K562 (cell line): Measurements from ENCODE around the gene IL24. TPM values are rescaled to one million over a fixed set of nuclear protein-coding genes. Genes with fewer than 3 reads are reported as not detected.

Source experiments
- ATAC-seq: fragments of 200-7000 bp; cut with Tn5 transposase; 3 replicates; pipeline ENCODE4 v1.9.1; 2020; ENCODE audit warnings: moderate library complexity
- BruUV-seq: library from RNA; stranded (reverse); fragments of 400-500 nt; replicated peaks from 2 replicates; lab custom pipeline; 2021; lab: Mats Ljungman, UMichigan
- CTCF ChIA-PET: fragments of 300-600 bp; formaldehyde crosslinking; extraction: SDS; loops from one replicate; lab custom pipeline; 2021; ENCODE audit warnings: low intra/inter-chr PET ratio; lab: Yijun Ruan, JAX
- POLR2A ChIA-PET: fragments of 300-600, 350-650 bp; sonication (Branson Sonifier 250); formaldehyde crosslinking; extraction: SDS; loops from one replicate; lab custom pipeline; 2021; ENCODE audit warnings: antibody characterized with exemption, inconsistent platforms; lab: Yijun Ruan, JAX
- DNase-seq, 4 experiments: peaks; one replicate each; pipeline versions ENCODE4 v3.0.0 to v3.0.0-alpha.2; 2011 to 2018; ENCODE audit warnings: low spot score in 3 of 4, mixed read lengths in 3 of 4; ENCODE audit errors: extremely low read depth in 1 of 4
- FAIRE-seq: peaks from 2 replicates; lab custom pipeline; 2011; peaks lifted over from hg19 to GRCh38; lab: Jason Lieb, UNC
- H2AFZ ChIP-seq: 2 replicates; pipeline ENCODE4 v1.6.0; 2011; ENCODE audit warnings: low read depth, low read length, control low read depth, inconsistent platforms
- H3K27ac ChIP-seq: fragments of 200-600 bp; 3 replicates; pipeline ENCODE4 v1.8.0; 2011; ENCODE audit warnings: low read depth, mild to moderate bottlenecking, control low read depth, inconsistent platforms, low read length, moderate library complexity, mixed read lengths; ENCODE audit errors: extremely low read depth
- H3K27me3 ChIP-seq, 2 experiments: fragments of 300-600 bp in 1 of 2; 2 replicates in 1 of 2; 3 replicates in 1 of 2; pipeline versions ENCODE4 v1.6.0 to v1.8.0; 2011; ENCODE audit warnings: inconsistent platforms in 2 of 2, low read length in 2 of 2, mild to moderate bottlenecking in 1 of 2, mixed read lengths in 1 of 2, moderate library complexity in 1 of 2; ENCODE audit not compliant: control insufficient read depth in 2 of 2, insufficient read depth in 2 of 2
- H3K36me3 ChIP-seq: fragments of 300-600 bp; 3 replicates; pipeline ENCODE4 v1.8.0; 2011; ENCODE audit warnings: mild to moderate bottlenecking, low read length, inconsistent platforms; ENCODE audit not compliant: control insufficient read depth, insufficient read depth
- H3K4me1 ChIP-seq, 2 experiments: fragments of 200-600 bp in 1 of 2; replicated peaks in 1 of 2; 2 replicates in 1 of 2; 3 replicates in 1 of 2; pipeline versions ENCODE4 v1.5.1 to v1.8.0; 2011; ENCODE audit warnings: inconsistent platforms in 2 of 2, low read length in 2 of 2, mild to moderate bottlenecking in 1 of 2, mixed read lengths in 1 of 2, moderate library complexity in 1 of 2; ENCODE audit not compliant: control insufficient read depth in 2 of 2, insufficient read depth in 2 of 2
- H3K4me2 ChIP-seq: 2 replicates; pipeline ENCODE4 v1.6.1; 2011; ENCODE audit warnings: low read length, control low read depth, inconsistent platforms, mixed read lengths; ENCODE audit not compliant: insufficient read depth
- H3K4me3 ChIP-seq: fragments of 200-600 bp; sonication (generic), shearing (Covaris generic); 2 replicates; pipeline ENCODE4 v1.5.1; 2016; ENCODE audit warnings: control low read depth, inconsistent platforms
- H3K79me2 ChIP-seq: fragments of 200-600 bp; 3 replicates; pipeline ENCODE4 v1.8.0; 2011; ENCODE audit warnings: low read length, inconsistent platforms; ENCODE audit not compliant: control insufficient read depth, insufficient read depth
- H3K9ac ChIP-seq, 2 experiments: 2 replicates each; pipeline versions ENCODE4 v1.6.0 to v1.6.1; 2011; ENCODE audit warnings: low read depth in 2 of 2, low read length in 2 of 2, control low read depth in 1 of 2, inconsistent platforms in 1 of 2, mild to moderate bottlenecking in 1 of 2, mixed read lengths in 1 of 2; ENCODE audit not compliant: insufficient read depth in 1 of 2
- H3K9me1 ChIP-seq: one replicate; pipeline ENCODE4 v1.6.0; 2011; ENCODE audit warnings: inconsistent platforms, mild to moderate bottlenecking, low read length, moderate library complexity; ENCODE audit not compliant: control insufficient read depth, insufficient read depth
- H3K9me3 ChIP-seq: replicated peaks from 2 replicates; pipeline ENCODE4 v1.5.1; 2011; ENCODE audit warnings: low read depth, low read length, inconsistent platforms; ENCODE audit not compliant: control insufficient read depth, insufficient read depth
- H4K20me1 ChIP-seq: replicated peaks from 2 replicates; pipeline ENCODE4 v1.6.1; 2011; ENCODE audit warnings: low read length, inconsistent platforms, mixed read lengths; ENCODE audit not compliant: control insufficient read depth, insufficient read depth
- CEBPB ChIP-seq: fragments of 450-650 bp; IDR thresholded peaks from 2 replicates; pipeline ENCODE4 v1.6.1; 2016; ENCODE audit warnings: missing genetic modification characterization, missing compliant biosample characterization
- E2F5 ChIP-seq: sonication (generic); formaldehyde crosslinking; IDR thresholded peaks from 2 replicates; pipeline ENCODE4 v1.8.0; 2022; ENCODE audit warnings: mild to moderate bottlenecking, missing genetic modification reagents
- MYC ChIP-seq, 2 experiments: fragments of 250-450 bp in 1 of 2; sonication (Bioruptor Pico) in 1 of 2; IDR thresholded peaks; 2 replicates each; pipeline versions ENCODE4 v1.5.1 to v1.6.1; 2012 to 2021; ENCODE audit warnings: low read depth in 2 of 2, borderline replicate concordance in 1 of 2, improper control_type of control experiment in 1 of 2, low read length in 1 of 2, mild to moderate bottlenecking in 1 of 2, moderate library complexity in 1 of 2
- ZC3H4 ChIP-seq: sonication (generic); formaldehyde crosslinking; IDR thresholded peaks from 2 replicates; pipeline ENCODE4 v1.9.0; 2021; ENCODE audit warnings: missing genetic modification reagents, borderline replicate concordance
- WGBS: fragments of 100-300 bp; shearing (Covaris generic); methylation state at CpG from one replicate; pipeline ENCODE4 v1.1.6; 2016; ENCODE audit warnings: low coverage, mixed read lengths; ENCODE audit not compliant: insufficient coverage; ENCODE audit errors: missing lambda C conversion rate; 5-methylcytosine and 5-hydroxymethylcytosine counted together
- in situ Hi-C: fragments of 300-500 bp; cut with MboI; formaldehyde crosslinking; loops from 4 replicates; pipeline ENCODE4 v1.15.0; 2018; ENCODE audit warnings: inconsistent platforms, mixed read lengths
- intact Hi-C: fragments of 100-400 bp; cut with micrococcal nuclease; formaldehyde crosslinking; loops from 2 replicates; pipeline ENCODE4 v1.14.2; 2022
- polyA plus RNA-seq, 8 experiments: library from polyadenylated mRNA; depleted of rRNA in 4 of 8; stranded (reverse) in 5 of 8; unstranded in 3 of 8; fragments of >200 nt; fragmentation: Nextera tagmentation in 2 of 8; fragmentation: Illumina TruSeq in 1 of 8; extraction: Ambion mirVana in 2 of 8; extraction: Trizol in 1 of 8; gene quantifications; 2 replicates each; pipeline versions ENCODE4 v1.2.1 to v1.2.3, GENCODE V29; 2011 to 2014; ENCODE audit warnings: inconsistent platforms in 1 of 8, missing spikeins in 1 of 8
- total RNA-seq, 7 experiments: library from RNA; depleted of rRNA in 6 of 7; stranded (reverse); fragments of >200 nt in 6 of 7; fragmentation: Illumina TruSeq in 2 of 7; extraction: Trizol in 2 of 7; gene quantifications; 2 replicates each; pipeline versions ENCODE4 v1.2.1 to v1.2.3, GENCODE V29; 2011 to 2021; ENCODE audit warnings: low replicate concordance in 1 of 7

IL24 gene
- total and polyA plus RNA-seq, 9 of the 15 experiments (the other 6 are each of a cell fraction or from before 2014, with no cell fraction given), result 0.04 to 0.19 TPM; not detected in 7

GRCh38 chr1:206904423-206905142, 7.3 kb downstream of the IL24 start:
- no peak overlapping the region for H3K27ac ChIP-seq
- no peaks in the 10 kb centered on the region for H3K79me2 ChIP-seq
- no peak overlapping the region for H3K4me2 ChIP-seq
- DNase-seq, result no peak
- TF ChIP-seq CEBPB (tag) (no peak), E2F5 (CRISPR knock-in tag) (no peak), MYC (IDR thresholded peaks at IDR 0.05; ENCODE audit: low read depth, low read length) (no peak), MYC (CRISPR knock-in tag; IDR thresholded peaks at IDR 0.05; ENCODE audit: borderline replicate concordance, low read depth) (no peak), ZC3H4 (CRISPR knock-in tag) (no peak)
- 0% methylated on average over 10 of the region's 10 CpGs for WGBS
- H3K27me3 ChIP-seq, result peaks cover 9 to 50% of the 10 kb centered on the region in 2 experiments
- intact Hi-C loops (no loop called here), in situ Hi-C loops (loop anchor here (25.0 kb wide), 1 partner anchor 292 kb away; the partner anchor contains the start of gene EIF2D)
- BruUV-seq, result no TSS peak
- no peaks in the 10 kb centered on the region for H3K9me1 ChIP-seq
- no peak overlapping the region for H2AFZ ChIP-seq
- H3K36me3 ChIP-seq, result no peaks in the 10 kb centered on the region
- ATAC-seq, result no peak
- peaks cover 9 to 14% of the 10 kb centered on the region in 2 experiments; a peak in 4 of 5 replicates for H3K4me1 ChIP-seq
- no peak overlapping the region for H3K9ac ChIP-seq
- H4K20me1 ChIP-seq, result no peaks in the 10 kb centered on the region
- no peak for FAIRE-seq
- ChIA-PET POLR2A (interaction anchor here (0.6 to 0.7 kb wide), 2 partner anchors 66 to 111 kb away, joined by 4 read pairs; no protein-coding TSS in a partner anchor), CTCF (no interaction called here)
- H3K9me3 ChIP-seq, result no peaks in the 10 kb centered on the region
- H3K4me3 ChIP-seq, result no peak overlapping the region
